Caco-2 (cell line): ENCODE results near the gene FBH1. TPM values are rescaled to one million over a fixed set of nuclear protein-coding genes. Genes with fewer than 3 reads are reported as not detected.

Source experiments
- BruUV-seq: library from RNA; stranded (reverse); fragments of 400-500 nt; replicated peaks from 2 replicates; lab custom pipeline; 2021; lab: Mats Ljungman, UMichigan
- CTCF ChIA-PET: fragments of 300-600 bp; sonication (Branson Sonifier 250); formaldehyde crosslinking; loops from one replicate; lab custom pipeline; 2022; ENCODE audit warnings: antibody characterized with exemption; lab: Charles Lee
- POLR2A ChIA-PET: fragments of 300-600 bp; sonication (Branson Sonifier 250); formaldehyde crosslinking; loops from one replicate; lab custom pipeline; 2022; ENCODE audit warnings: antibody characterized with exemption; lab: Charles Lee
- DNase-seq, 2 experiments: peaks; one replicate each; pipeline versions ENCODE4 v3.0.0 to v3.0.0-alpha.2; 2020 to 2022
- H3K27me3 ChIP-seq: replicated peaks from 2 replicates; pipeline ENCODE4 v1.6.0; 2011; ENCODE audit warnings: low read length; ENCODE audit not compliant: control insufficient read depth, insufficient read depth
- H3K36me3 ChIP-seq: 2 replicates; pipeline ENCODE4 v1.5.1; 2011; ENCODE audit warnings: low read length; ENCODE audit not compliant: control insufficient read depth, insufficient read depth
- H3K4me1 ChIP-seq: fragments of 250-450 bp; sonication (Bioruptor Pico); 2 replicates; pipeline ENCODE4 v1.5.1; 2020; ENCODE audit warnings: mild to moderate bottlenecking
- H3K4me3 ChIP-seq: 2 replicates; pipeline ENCODE4 v1.5.1; 2011; ENCODE audit warnings: low read depth, mild to moderate bottlenecking, control low read depth, low read length
- H3K9me3 ChIP-seq: fragments of 250-450 bp; sonication (Bioruptor Pico); 2 replicates; pipeline ENCODE4 v1.5.1; 2020; ENCODE audit warnings: mild to moderate bottlenecking, moderate library complexity
- H3K27ac Mint-ChIP-seq: one replicate; pipeline ENCODE4 v1.8.0; 2022; ENCODE audit warnings: mixed read lengths; ENCODE audit not compliant: unreplicated experiment
- H3K27me3 Mint-ChIP-seq: one replicate; pipeline ENCODE4 v1.8.0; 2022; ENCODE audit warnings: mixed read lengths; ENCODE audit not compliant: insufficient read depth, unreplicated experiment
- H3K36me3 Mint-ChIP-seq: one replicate; pipeline ENCODE4 v1.8.0; 2022; ENCODE audit warnings: mild to moderate bottlenecking, mixed read lengths; ENCODE audit not compliant: insufficient read depth, unreplicated experiment
- H3K4me1 Mint-ChIP-seq: one replicate; pipeline ENCODE4 v1.8.0; 2022; ENCODE audit warnings: low read depth, mixed read lengths; ENCODE audit not compliant: unreplicated experiment
- H3K4me3 Mint-ChIP-seq: one replicate; pipeline ENCODE4 v1.8.0; 2022; ENCODE audit warnings: mild to moderate bottlenecking, moderate library complexity, mixed read lengths; ENCODE audit not compliant: unreplicated experiment
- H3K9me3 Mint-ChIP-seq: one replicate; pipeline ENCODE4 v1.8.0; 2022; ENCODE audit warnings: mixed read lengths; ENCODE audit not compliant: unreplicated experiment
- intact Hi-C: fragments of 100-400 bp; cut with micrococcal nuclease; formaldehyde crosslinking; loops from one replicate; pipeline ENCODE4 v1.10.0; 2022; ENCODE audit not compliant: unreplicated experiment
- total RNA-seq: library from RNA; stranded (reverse); gene quantifications from 2 replicates; pipeline ENCODE4 v1.2.3, GENCODE V29; 2022
- TF ChIP-seq, protein P1 (sequence below), 2 experiments: fragments of 200-600 bp in 1 of 2; IDR thresholded peaks; 1 replicate in 1 of 2; 2 replicates in 1 of 2; pipeline versions ENCODE4 v1.5.1 to v1.8.0; 2011 to 2022; ENCODE audit warnings: antibody characterized with exemption in 1 of 2, control low read depth in 1 of 2, inconsistent platforms in 1 of 2, low read depth in 1 of 2, low read length in 1 of 2, mild to moderate bottlenecking in 1 of 2, moderate library complexity in 1 of 2; ENCODE audit not compliant: insufficient read depth in 1 of 2, severe bottlenecking in 1 of 2, unreplicated experiment in 1 of 2

Gene FBH1
- total RNA-seq, 1 experiment from 2014 or later = 83.3 TPM

- 0 out of 2 replicates have a peak overlapping the region, but pooled peaks have one; percentile 0 for H3K4me3 ChIP-seq
- intact Hi-C loops = no loop called here
- Mint-ChIP-seq H3K9me3 (no peaks in the 10 kb centered on the region), H3K27ac (no peak overlapping the region), H3K4me1 (peaks cover 6% of the 10 kb centered on the region), H3K27me3 (no peaks in the 10 kb centered on the region), H3K36me3 (peaks cover 5% of the 10 kb centered on the region), H3K4me3 (peak overlapping the region; percentile 49)
- ChIA-PET CTCF (no interaction called here), POLR2A (no interaction called here)
- no TSS peak for BruUV-seq
- H3K27me3 ChIP-seq = no peaks in the 10 kb centered on the region
- H3K36me3 ChIP-seq = no peaks in the 10 kb centered on the region
- TF ChIP-seq, protein P1, sequence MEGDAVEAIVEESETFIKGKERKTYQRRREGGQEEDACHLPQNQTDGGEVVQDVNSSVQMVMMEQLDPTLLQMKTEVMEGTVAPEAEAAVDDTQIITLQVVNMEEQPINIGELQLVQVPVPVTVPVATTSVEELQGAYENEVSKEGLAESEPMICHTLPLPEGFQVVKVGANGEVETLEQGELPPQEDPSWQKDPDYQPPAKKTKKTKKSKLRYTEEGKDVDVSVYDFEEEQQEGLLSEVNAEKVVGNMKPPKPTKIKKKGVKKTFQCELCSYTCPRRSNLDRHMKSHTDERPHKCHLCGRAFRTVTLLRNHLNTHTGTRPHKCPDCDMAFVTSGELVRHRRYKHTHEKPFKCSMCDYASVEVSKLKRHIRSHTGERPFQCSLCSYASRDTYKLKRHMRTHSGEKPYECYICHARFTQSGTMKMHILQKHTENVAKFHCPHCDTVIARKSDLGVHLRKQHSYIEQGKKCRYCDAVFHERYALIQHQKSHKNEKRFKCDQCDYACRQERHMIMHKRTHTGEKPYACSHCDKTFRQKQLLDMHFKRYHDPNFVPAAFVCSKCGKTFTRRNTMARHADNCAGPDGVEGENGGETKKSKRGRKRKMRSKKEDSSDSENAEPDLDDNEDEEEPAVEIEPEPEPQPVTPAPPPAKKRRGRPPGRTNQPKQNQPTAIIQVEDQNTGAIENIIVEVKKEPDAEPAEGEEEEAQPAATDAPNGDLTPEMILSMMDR (IDR thresholded peaks at IDR 0.05; ENCODE audit: insufficient read depth in 1 of 2, low read depth in 1 of 2, low read length in 1 of 2, severe bottlenecking in 1 of 2, unreplicated experiment in 1 of 2) = no peak
- no peak for DNase-seq
- no peaks in the 10 kb centered on the region for H3K9me3 ChIP-seq
- no peaks in the 10 kb centered on the region for H3K4me1 ChIP-seq
Measured at GRCh38 chr10:5943536-5943935, 53.5 kb downstream of the FBH1 start.

GRCh38 chr10:5944389-5945189 is 54.5 kb downstream of the FBH1 start:
- no peaks in the 10 kb centered on the region for H3K36me3 ChIP-seq
- Mint-ChIP-seq H3K9me3 (no peaks in the 10 kb centered on the region), H3K4me1 (peaks cover 15% of the 10 kb centered on the region), H3K4me3 (no peak overlapping the region), H3K36me3 (no peaks in the 10 kb centered on the region), H3K27me3 (no peaks in the 10 kb centered on the region), H3K27ac (no peak overlapping the region)
- no peak for DNase-seq
- no peak overlapping the region for H3K4me3 ChIP-seq
- no TSS peak for BruUV-seq
- POLR2A ChIA-PET = no interaction called here
- CTCF ChIA-PET = interaction anchor here (1.2 kb wide), 1 partner anchor 142 kb away, joined by 3 read pairs; no protein-coding TSS in a partner anchor
- H3K4me1 ChIP-seq = no peaks in the 10 kb centered on the region
- TF ChIP-seq, protein P1 (IDR thresholded peaks at IDR 0.05; ENCODE audit: insufficient read depth in 1 of 2, low read depth in 1 of 2, low read length in 1 of 2, severe bottlenecking in 1 of 2, unreplicated experiment in 1 of 2) = no peak
- intact Hi-C loops = loop anchor here (5.0 kb wide), 1 partner anchor 458 kb away; no protein-coding TSS in a partner anchor
- no peaks in the 10 kb centered on the region for H3K9me3 ChIP-seq
- no peaks in the 10 kb centered on the region for H3K27me3 ChIP-seq

GRCh38 chr10:5945190-5945509 is 55.1 kb downstream of the FBH1 start:
- TF ChIP-seq, protein P1 (IDR thresholded peaks at IDR 0.05; ENCODE audit: insufficient read depth in 1 of 2, low read depth in 1 of 2, low read length in 1 of 2, severe bottlenecking in 1 of 2, unreplicated experiment in 1 of 2) = no peak
- Histone ChIP-seq H3K4me3 (no peak overlapping the region), H3K4me1 (no peaks in the 10 kb centered on the region), H3K36me3 (no peaks in the 10 kb centered on the region), H3K9me3 (no peaks in the 10 kb centered on the region), H3K27me3 (no peaks in the 10 kb centered on the region)
- no peak for DNase-seq
- Mint-ChIP-seq H3K36me3 (peaks cover 5% of the 10 kb centered on the region), H3K4me1 (peaks cover 16% of the 10 kb centered on the region), H3K27ac (no peak overlapping the region), H3K27me3 (no peaks in the 10 kb centered on the region), H3K9me3 (no peaks in the 10 kb centered on the region), H3K4me3 (no peak overlapping the region)
- CTCF ChIA-PET = interaction anchor here (1.2 kb wide), 1 partner anchor 141 kb away, joined by 3 read pairs; no protein-coding TSS in a partner anchor
- BruUV-seq = no TSS peak
- intact Hi-C loops = loop anchor here (5.0 kb wide), 1 partner anchor 457 kb away; no protein-coding TSS in a partner anchor
- POLR2A ChIA-PET = no interaction called here
